ENCODE results near the gene EVA1A.

EVA1A gene

GRCh38 chr2:75568174-75568573 lies 7.4 kb upstream of the EVA1A start:
- no peak for ATAC-seq
- no peak for TF ChIP-seq SNAI2 (CRISPR knock-in tag; IDR thresholded peaks at IDR 0.05)
- TF ChIP-seq ZNF8 (CRISPR knock-in tag; IDR thresholded peaks at IDR 0.05), result no peak
- TF ChIP-seq PPARA (CRISPR knock-in tag; IDR thresholded peaks at IDR 0.05; ENCODE audit: borderline replicate concordance), result no peak
- TF ChIP-seq RARB (CRISPR knock-in tag; IDR thresholded peaks at IDR 0.05), result no peak
- no peak for TF ChIP-seq ZNF565 (CRISPR knock-in tag; conservative IDR thresholded peaks at IDR 0.05; ENCODE audit: low read depth)
- TF ChIP-seq ZFP3 (CRISPR knock-in tag; IDR thresholded peaks at IDR 0.05), result no peak
- TF ChIP-seq OSR1 (CRISPR knock-in tag; IDR thresholded peaks at IDR 0.05), result no peak
- no peak for TF ChIP-seq ZC3H10 (CRISPR knock-in tag; IDR thresholded peaks at IDR 0.05)
- no peak for TF ChIP-seq ZFP30 (CRISPR knock-in tag; IDR thresholded peaks at IDR 0.05)
- TF ChIP-seq ZNF70 (CRISPR knock-in tag; IDR thresholded peaks at IDR 0.05), result no peak
- TF ChIP-seq GLIS3 (CRISPR knock-in tag; IDR thresholded peaks at IDR 0.05), result no peak
- no peak for TF ChIP-seq BACH2 (CRISPR knock-in tag; IDR thresholded peaks at IDR 0.05; ENCODE audit: borderline replicate concordance)
- TF ChIP-seq ARNTL (CRISPR knock-in tag; IDR thresholded peaks at IDR 0.05; ENCODE audit: borderline replicate concordance, low read depth), result no peak

- ATAC-seq, result peak; percentile 51
- TF ChIP-seq ARNTL (CRISPR knock-in tag; IDR thresholded peaks at IDR 0.05; ENCODE audit: borderline replicate concordance, low read depth) (no peak), OSR1 (CRISPR knock-in tag; IDR thresholded peaks at IDR 0.05) (no peak), ISL1 (CRISPR knock-in tag; IDR thresholded peaks at IDR 0.05) (peak; percentile 75), ZNF70 (CRISPR knock-in tag; IDR thresholded peaks at IDR 0.05) (peak; percentile 39; the same call in 1 of the 2 replicates)
Measured at GRCh38 chr2:75565472-75566462, 5.0 kb upstream of the EVA1A start.

DNA sequence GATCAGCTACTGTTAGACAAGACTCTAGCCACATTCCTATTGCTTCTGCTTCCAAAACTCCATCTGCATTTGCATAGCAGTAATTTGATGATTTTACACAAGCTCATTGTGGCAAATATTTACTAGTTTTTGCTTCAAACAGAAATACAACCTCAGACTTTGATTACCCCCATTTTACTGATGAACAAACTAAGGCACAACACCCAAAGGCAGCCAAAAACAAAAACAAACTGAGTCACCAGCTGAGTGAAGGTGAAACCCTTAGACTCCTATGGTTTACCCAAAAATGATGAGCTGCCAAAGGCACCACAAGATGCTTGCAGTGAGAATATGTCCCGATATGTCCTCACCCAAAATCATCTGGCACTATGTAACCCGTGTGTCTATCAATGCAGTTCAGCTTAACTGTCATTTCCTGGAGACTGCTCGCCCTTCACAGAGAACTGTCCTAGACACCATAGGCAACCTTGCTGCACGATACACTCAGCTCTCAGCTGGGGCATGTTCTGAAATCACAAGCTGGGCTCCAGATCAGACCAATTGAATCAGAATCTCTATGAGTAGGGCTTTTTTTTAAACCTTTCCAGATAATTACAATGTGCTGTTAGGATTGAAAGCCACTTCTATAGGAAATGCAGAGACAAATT lies 4.1 kb upstream of the EVA1A start:
- TF ChIP-seq GLIS3 (CRISPR knock-in tag; IDR thresholded peaks at IDR 0.05), result no peak
- no peak for TF ChIP-seq PATZ1 (CRISPR knock-in tag; IDR thresholded peaks at IDR 0.05; ENCODE audit: borderline replicate concordance)
- no peak for TF ChIP-seq ZFP3 (CRISPR knock-in tag; IDR thresholded peaks at IDR 0.05)
- no peak for TF ChIP-seq RARB (CRISPR knock-in tag; IDR thresholded peaks at IDR 0.05)
- TF ChIP-seq ZFP30 (CRISPR knock-in tag; IDR thresholded peaks at IDR 0.05), result no peak
- no peak for TF ChIP-seq TCF4 (CRISPR knock-in tag; IDR thresholded peaks at IDR 0.05; ENCODE audit: borderline replicate concordance)
- no peak for TF ChIP-seq ESRRG (CRISPR knock-in tag; IDR thresholded peaks at IDR 0.05)
- no peak for TF ChIP-seq ZNF8 (CRISPR knock-in tag; IDR thresholded peaks at IDR 0.05)
- no peak for TF ChIP-seq ZC3H10 (CRISPR knock-in tag; IDR thresholded peaks at IDR 0.05)
- TF ChIP-seq ISL1 (CRISPR knock-in tag; IDR thresholded peaks at IDR 0.05), result no peak
- no peak for TF ChIP-seq PPARA (CRISPR knock-in tag; IDR thresholded peaks at IDR 0.05; ENCODE audit: borderline replicate concordance)
- no peak for TF ChIP-seq ARNTL (CRISPR knock-in tag; IDR thresholded peaks at IDR 0.05; ENCODE audit: borderline replicate concordance, low read depth)
- TF ChIP-seq BACH2 (CRISPR knock-in tag; IDR thresholded peaks at IDR 0.05; ENCODE audit: borderline replicate concordance), result no peak
- no peak for TF ChIP-seq TOX (CRISPR knock-in tag; IDR thresholded peaks at IDR 0.05; ENCODE audit: borderline replicate concordance)
- TF ChIP-seq POU6F1 (CRISPR knock-in tag; IDR thresholded peaks at IDR 0.05; ENCODE audit: borderline replicate concordance, low read depth), result no peak
- TF ChIP-seq CSDC2 (CRISPR knock-in tag; IDR thresholded peaks at IDR 0.05), result no peak
- peak; percentile 2 for ATAC-seq

GRCh38 chr2:75564026-75564688 lies 3.4 kb upstream of the EVA1A start:
- no peak for ATAC-seq
- TF ChIP-seq, protein P1, sequence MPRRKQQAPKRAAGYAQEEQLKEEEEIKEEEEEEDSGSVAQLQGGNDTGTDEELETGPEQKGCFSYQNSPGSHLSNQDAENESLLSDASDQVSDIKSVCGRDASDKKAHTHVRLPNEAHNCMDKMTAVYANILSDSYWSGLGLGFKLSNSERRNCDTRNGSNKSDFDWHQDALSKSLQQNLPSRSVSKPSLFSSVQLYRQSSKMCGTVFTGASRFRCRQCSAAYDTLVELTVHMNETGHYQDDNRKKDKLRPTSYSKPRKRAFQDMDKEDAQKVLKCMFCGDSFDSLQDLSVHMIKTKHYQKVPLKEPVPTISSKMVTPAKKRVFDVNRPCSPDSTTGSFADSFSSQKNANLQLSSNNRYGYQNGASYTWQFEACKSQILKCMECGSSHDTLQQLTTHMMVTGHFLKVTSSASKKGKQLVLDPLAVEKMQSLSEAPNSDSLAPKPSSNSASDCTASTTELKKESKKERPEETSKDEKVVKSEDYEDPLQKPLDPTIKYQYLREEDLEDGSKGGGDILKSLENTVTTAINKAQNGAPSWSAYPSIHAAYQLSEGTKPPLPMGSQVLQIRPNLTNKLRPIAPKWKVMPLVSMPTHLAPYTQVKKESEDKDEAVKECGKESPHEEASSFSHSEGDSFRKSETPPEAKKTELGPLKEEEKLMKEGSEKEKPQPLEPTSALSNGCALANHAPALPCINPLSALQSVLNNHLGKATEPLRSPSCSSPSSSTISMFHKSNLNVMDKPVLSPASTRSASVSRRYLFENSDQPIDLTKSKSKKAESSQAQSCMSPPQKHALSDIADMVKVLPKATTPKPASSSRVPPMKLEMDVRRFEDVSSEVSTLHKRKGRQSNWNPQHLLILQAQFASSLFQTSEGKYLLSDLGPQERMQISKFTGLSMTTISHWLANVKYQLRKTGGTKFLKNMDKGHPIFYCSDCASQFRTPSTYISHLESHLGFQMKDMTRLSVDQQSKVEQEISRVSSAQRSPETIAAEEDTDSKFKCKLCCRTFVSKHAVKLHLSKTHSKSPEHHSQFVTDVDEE (CRISPR knock-in tag; IDR thresholded peaks at IDR 0.05), result no peak
- TF ChIP-seq TCF4 (CRISPR knock-in tag; IDR thresholded peaks at IDR 0.05; ENCODE audit: borderline replicate concordance), result no peak
- TF ChIP-seq GLIS3 (CRISPR knock-in tag; IDR thresholded peaks at IDR 0.05), result no peak
- TF ChIP-seq POU6F1 (CRISPR knock-in tag; IDR thresholded peaks at IDR 0.05; ENCODE audit: borderline replicate concordance, low read depth), result no peak
- TF ChIP-seq BACH2 (CRISPR knock-in tag; IDR thresholded peaks at IDR 0.05; ENCODE audit: borderline replicate concordance), result no peak
- TF ChIP-seq ZC3H10 (CRISPR knock-in tag; IDR thresholded peaks at IDR 0.05), result no peak
- TF ChIP-seq ZNF565 (CRISPR knock-in tag; conservative IDR thresholded peaks at IDR 0.05; ENCODE audit: low read depth), result no peak
- no peak for TF ChIP-seq ZFP3 (CRISPR knock-in tag; IDR thresholded peaks at IDR 0.05)
- no peak for TF ChIP-seq TOX (CRISPR knock-in tag; IDR thresholded peaks at IDR 0.05; ENCODE audit: borderline replicate concordance)
- TF ChIP-seq ZNF70 (CRISPR knock-in tag; IDR thresholded peaks at IDR 0.05), result no peak
- no peak for TF ChIP-seq RARB (CRISPR knock-in tag; IDR thresholded peaks at IDR 0.05)

All from SK-N-SH treated with all-trans-retinoic acid at 6 μM for 48 hours (cell line).